Limb (tissue), 2 donors: ENCODE data around the gene PRSS27.
"Not testable (repeated sequence)": the region's sequence is repeated elsewhere in the genome, so short reads cannot be mapped to it uniquely, and the experiment has no call there.

ENCODE experiments used
- DNase-seq, 2 donors: peaks; one replicate each; pipeline ENCODE4 v3.0.0-alpha.2; 2016; ENCODE audit errors: extremely low spot score in 2 of 2

Gene PRSS27

GRCh38 chr16:2724816-2725348 is 4.9 kb upstream of the PRSS27 start:
- peak in 1 of 2 donors; percentile 26 for DNase-seq

- DNase-seq = no peak
Observed at GRCh38 chr16:2724088-2724676, 4.2 kb upstream of the PRSS27 start.

- DNase-seq = not testable (repeated sequence)
Observed at GRCh38 chr16:2721634-2722173, 1.7 kb upstream of the PRSS27 start.

- peak; percentile 67 to 92 for DNase-seq
Observed at GRCh38 chr16:2720719-2721633, 952 bp upstream of the PRSS27 start.

GRCh38 chr16:2719328-2720063 is 528 bp downstream of the PRSS27 start:
- no peak for DNase-seq

- peak in 1 of 2 donors; percentile 21 for DNase-seq
Observed at GRCh38 chr16:2717383-2718263, 2.4 kb downstream of the PRSS27 start.

GRCh38 chr16:2716948-2717347 is 3.1 kb downstream of the PRSS27 start:
- DNase-seq = peak in 1 of 2 donors; percentile 19

- DNase-seq = peak in 1 of 2 donors; percentile 27
Observed at GRCh38 chr16:2715966-2716885, 3.8 kb downstream of the PRSS27 start.

GRCh38 chr16:2715519-2715918 is 4.5 kb downstream of the PRSS27 start:
- DNase-seq = peak; percentile 14 to 82

- DNase-seq = no peak
Observed at GRCh38 chr16:2715064-2715463, 5.0 kb downstream of the PRSS27 start.

- DNase-seq = peak in 1 of 2 donors; percentile 27
Observed at GRCh38 chr16:2713985-2714774, 5.8 kb downstream of the PRSS27 start.

- DNase-seq = peak in 1 of 2 donors; percentile 20
Observed at GRCh38 chr16:2713523-2713922, 6.5 kb downstream of the PRSS27 start.

- peak in 1 of 2 donors; percentile 21 for DNase-seq
Observed at GRCh38 chr16:2712546-2712945, 7.5 kb downstream of the PRSS27 start.

- DNase-seq = no peak
Observed at GRCh38 chr16:2712063-2712441, 8.0 kb downstream of the PRSS27 start.

GRCh38 chr16:2711370-2712062 is 8.5 kb downstream of the PRSS27 start:
- no peak for DNase-seq

- peak in 1 of 2 donors; percentile 26 for DNase-seq
Observed at GRCh38 chr16:2710711-2711231, 9.3 kb downstream of the PRSS27 start.

- peak in 1 of 2 donors; percentile 12 for DNase-seq
Observed at GRCh38 chr16:2710021-2710710, 9.9 kb downstream of the PRSS27 start.
